OCI-LY7 (cell line): ENCODE data around the gene TAF7. TPM values are rescaled to one million over a fixed set of nuclear protein-coding genes. Genes with fewer than 3 reads are reported as not detected.
A peak's percentile ranks its signal among the peaks of the same experiment; 100 is the strongest.
"Not testable (repeated sequence)": the region's sequence is repeated elsewhere in the genome, so short reads cannot be mapped to it uniquely, and the experiment has no call there.

ENCODE experiments used
- BruUV-seq: library from RNA; stranded (reverse); fragments of 400-500 nt; replicated peaks from 2 replicates; lab custom pipeline; 2021; lab: Mats Ljungman, UMichigan
- CTCF ChIA-PET: fragments of 300-600 bp; sonication (Branson Sonifier 250); formaldehyde crosslinking; loops from one replicate; lab custom pipeline; 2022; ENCODE audit warnings: antibody characterized with exemption; ENCODE audit not compliant: unreplicated experiment; lab: Charles Lee
- POLR2A ChIA-PET: fragments of 300-600 bp; sonication (Branson Sonifier 250); formaldehyde crosslinking; loops from one replicate; lab custom pipeline; 2022; ENCODE audit warnings: antibody characterized with exemption; lab: Charles Lee
- DNase-seq: peaks from one replicate; pipeline ENCODE4 v3.0.0-alpha.2; 2015; ENCODE audit warnings: low spot score
- H2AFZ ChIP-seq: fragments of 200-600 bp; sonication (generic), shearing (Covaris generic); 2 replicates; pipeline ENCODE4 v1.6.1; 2014; ENCODE audit warnings: mild to moderate bottlenecking, antibody characterized with exemption, low read length, moderate library complexity
- H3K27ac ChIP-seq: fragments of 200-600 bp; sonication (generic); 2 replicates; pipeline ENCODE4 v1.5.1; 2014; ENCODE audit warnings: mixed run types, low read depth, mild to moderate bottlenecking, moderate library complexity, low read length, inconsistent platforms; ENCODE audit not compliant: poor library complexity, severe bottlenecking
- H3K36me3 ChIP-seq: fragments of 200-600 bp; sonication (generic); 2 replicates; pipeline ENCODE4 v1.6.1; 2014; ENCODE audit warnings: mild to moderate bottlenecking, antibody characterized with exemption, low read length, moderate library complexity, mixed read lengths; ENCODE audit not compliant: insufficient read depth
- H3K4me1 ChIP-seq: fragments of 200-600 bp; sonication (generic); 2 replicates; pipeline ENCODE4 v1.5.1; 2014; ENCODE audit warnings: mild to moderate bottlenecking, low read length; ENCODE audit not compliant: insufficient read depth, poor library complexity, severe bottlenecking
- H3K4me2 ChIP-seq: fragments of 200-600 bp; sonication (generic); 2 replicates; pipeline ENCODE4 v1.6.1; 2014; ENCODE audit warnings: mild to moderate bottlenecking, low read length
- H3K4me3 ChIP-seq: fragments of 200-600 bp; sonication (generic); 2 replicates; pipeline ENCODE4 v1.5.1; 2014; ENCODE audit warnings: mild to moderate bottlenecking, low read depth, low read length; ENCODE audit not compliant: poor library complexity, severe bottlenecking
- H3K79me2 ChIP-seq: fragments of 200-600 bp; sonication (generic); 2 replicates; pipeline ENCODE4 v1.6.1; 2016; ENCODE audit warnings: low read depth, mild to moderate bottlenecking, low read length, moderate library complexity, mixed read lengths; ENCODE audit not compliant: insufficient read depth
- H3K9me2 ChIP-seq: fragments of 200-600 bp; sonication (generic); 2 replicates; pipeline ENCODE4 v1.6.1; 2016; ENCODE audit warnings: mild to moderate bottlenecking, low read length, mixed read lengths; ENCODE audit not compliant: insufficient read depth
- H3K9me3 ChIP-seq: fragments of 200-600 bp; sonication (generic); 2 replicates; pipeline ENCODE4 v1.6.1; 2014; ENCODE audit warnings: mild to moderate bottlenecking, mixed run types, low read length, mixed read lengths
- H4K20me1 ChIP-seq: fragments of 200-600 bp; sonication (generic); 2 replicates; pipeline ENCODE4 v1.6.1; 2014; ENCODE audit warnings: mild to moderate bottlenecking, antibody characterized with exemption, low read length, moderate library complexity, mixed read lengths; ENCODE audit not compliant: insufficient read depth
- CTCF ChIP-seq: fragments of 200-600 bp; sonication (generic); conservative IDR thresholded peaks from 2 replicates; pipeline ENCODE4 v1.5.1; 2014; ENCODE audit warnings: mild to moderate bottlenecking, antibody characterized with exemption, low read length, moderate library complexity, mixed read lengths
- EZH2phosphoT487 ChIP-seq: fragments of 200-600 bp; sonication (generic); IDR thresholded peaks from 2 replicates; pipeline ENCODE4 v1.6.1; 2018; ENCODE audit warnings: low read depth, borderline replicate concordance, mild to moderate bottlenecking, mixed run types, antibody characterized with exemption, low read length, moderate library complexity, mixed read lengths
- intact Hi-C: fragments of 100-400 bp; cut with micrococcal nuclease; formaldehyde crosslinking; loops from one replicate; pipeline ENCODE4 v1.10.0; 2022; ENCODE audit not compliant: unreplicated experiment
- total RNA-seq, 2 experiments: library from RNA; depleted of rRNA in 1 of 2; stranded (reverse); fragments of >200 nt in 1 of 2; shearing (Covaris generic) in 1 of 2; gene quantifications; 2 replicates each; pipeline ENCODE4 v1.2.3, GENCODE V29; 2014 to 2022

TAF7 gene
- total RNA-seq, 2 experiments from 2014 or later = 103 to 115 TPM

GRCh38 chr5:141340781-141341354 lies 20.3 kb upstream of the TAF7 start:
- DNase-seq, H3K4me2 ChIP-seq, POLR2A ChIA-PET, H3K9me3 ChIP-seq, H3K27ac ChIP-seq, H3K9me2 ChIP-seq, H4K20me1 ChIP-seq, H3K4me1 ChIP-seq, CTCF ChIA-PET, H3K36me3 ChIP-seq, BruUV-seq, H2AFZ ChIP-seq, H3K4me3 ChIP-seq, intact Hi-C loops, H3K79me2 ChIP-seq: not testable (repeated sequence)

GRCh38 chr5:141338538-141339306 lies 18.1 kb upstream of the TAF7 start, which contains the start of gene PCDHGA2:
Gene PCDHGA2, plus strand, starts transcription at chr5:141338760.
- H3K36me3 ChIP-seq = no peaks in the 10 kb centered on the region
- ChIA-PET CTCF (no interaction called here), POLR2A (interaction anchor here (1.2 to 1.3 kb wide), 2 partner anchors 8 to 18 kb away, joined by 4 to 5 read pairs; partner anchors contain the start of genes PCDHGA1 and TAF7)
- H3K4me1 ChIP-seq = no peaks in the 10 kb centered on the region
- no peak within 1 kb of the TSS for H3K27ac ChIP-seq
- H3K9me2 ChIP-seq = no peaks in the 10 kb centered on the region
- intact Hi-C loops = no loop called here
- DNase-seq = peak; percentile 46
- no peaks in the 10 kb centered on the region for H4K20me1 ChIP-seq
- TF ChIP-seq EZH2phosphoT487 (no peak), CTCF (peak; percentile 79)
- H3K79me2 ChIP-seq = no peaks in the 10 kb centered on the region
- no peak within 1 kb of the TSS for H3K4me2 ChIP-seq
- no peak within 1 kb of the TSS for H3K4me3 ChIP-seq
- H3K9me3 ChIP-seq = no peaks in the 10 kb centered on the region
- no peak within 1 kb of the TSS for H2AFZ ChIP-seq
- BruUV-seq = no TSS peak

- intact Hi-C loops, H3K9me2 ChIP-seq, H3K9me3 ChIP-seq, BruUV-seq, DNase-seq, H3K4me1 ChIP-seq, H3K79me2 ChIP-seq, H2AFZ ChIP-seq, H3K27ac ChIP-seq, POLR2A ChIA-PET, H4K20me1 ChIP-seq, H3K4me3 ChIP-seq, H3K4me2 ChIP-seq, CTCF ChIA-PET, H3K36me3 ChIP-seq: not testable (repeated sequence)
These were observed 12.0 kb upstream of the TAF7 start for GRCh38 chr5:141332571-141332970.
